Lung (tissue), 12 donors: ENCODE data around the gene ARHGEF40. TPM values are rescaled to one million over a fixed set of nuclear protein-coding genes. Genes with fewer than 3 reads are reported as not detected.
A peak's percentile ranks its signal among the peaks of the same experiment; 100 is the strongest.

ENCODE experiments used
- ATAC-seq: fragments of 200-7000 bp; cut with Tn5 transposase; one replicate; pipeline ENCODE4 v1.9.1; 2020; ENCODE audit warnings: moderate number of reproducible peaks; ENCODE audit not compliant: insufficient read depth, low FRiP score
- DNase-seq, 3 donors: peaks; one replicate each; pipeline ENCODE4 v3.0.0-alpha.2; 2013 to 2017
- H3K27ac ChIP-seq, 2 donors: one replicate each; pipeline ENCODE4 v1.5.1; 2013; ENCODE audit warnings: mild to moderate bottlenecking in 2 of 2, moderate library complexity in 2 of 2, control low read depth in 1 of 2, inconsistent platforms in 1 of 2, low read depth in 1 of 2, low read length in 1 of 2
- H3K27me3 ChIP-seq, 3 donors: one replicate each; pipeline ENCODE4 v1.5.1; 2013; ENCODE audit warnings: low read length in 2 of 3; ENCODE audit not compliant: control insufficient read depth in 3 of 3, insufficient read depth in 3 of 3
- H3K36me3 ChIP-seq, 4 donors: one replicate each; pipeline ENCODE4 v1.5.1; 2013; ENCODE audit warnings: low read length in 4 of 4, mild to moderate bottlenecking in 1 of 4, moderate library complexity in 1 of 4; ENCODE audit not compliant: control insufficient read depth in 4 of 4, insufficient read depth in 4 of 4
- H3K4me1 ChIP-seq, 5 donors: one replicate each; pipeline ENCODE4 v1.5.1; 2013; ENCODE audit warnings: low read length in 5 of 5, mild to moderate bottlenecking in 2 of 5, moderate library complexity in 1 of 5; ENCODE audit not compliant: control insufficient read depth in 5 of 5, insufficient read depth in 5 of 5
- H3K4me3 ChIP-seq: one replicate; pipeline ENCODE4 v1.5.1; 2013; ENCODE audit warnings: mild to moderate bottlenecking, control low read depth, moderate library complexity
- H3K9ac ChIP-seq, 2 donors: one replicate each; pipeline ENCODE4 v1.5.1; 2013; ENCODE audit warnings: low read length in 2 of 2, control low read depth in 1 of 2; ENCODE audit not compliant: insufficient read depth in 1 of 2
- H3K9me3 ChIP-seq, 4 donors: one replicate each; pipeline ENCODE4 v1.5.1; 2013; ENCODE audit warnings: low read length in 3 of 4, mild to moderate bottlenecking in 1 of 4, moderate library complexity in 1 of 4; ENCODE audit not compliant: control insufficient read depth in 4 of 4, insufficient read depth in 3 of 4
- CTCF ChIP-seq: IDR thresholded peaks from 2 replicates; pipeline ENCODE4 v1.5.1; 2012; ENCODE audit warnings: mild to moderate bottlenecking; ENCODE audit errors: control extremely low read depth, extremely low read depth
- WGBS, 2 donors: extraction: QIAGEN DNeasy Blood & Tissue Kit; methylation state at CpG; one replicate each; pipeline ENCODE4 v1.1.7; 2013; 5-methylcytosine and 5-hydroxymethylcytosine counted together
- polyA plus RNA-seq, 2 donors: library from polyadenylated mRNA; stranded (reverse); fragments of 200-250 nt; gene quantifications; one replicate each; pipeline ENCODE4 v1.2.1, GENCODE V29; 2013
- total RNA-seq, 2 donors: library from RNA; depleted of rRNA in 1 of 2; stranded (reverse); fragments of >200 nt in 1 of 2; gene quantifications; one replicate each; pipeline ENCODE4 v1.2.1, GENCODE V29; 2014 to 2021
- donor health status: control.
- donor health status: control.
- donor health status: Bipolar disorder and iron deficiency.
- donor health status: healthy.
- donor health status: DM: yes; HTN: yes; CAD: no.

The ARHGEF40 gene
- total and polyA plus RNA-seq, 4 donors, result 13.1 to 48.6 (median 27.3) TPM

GRCh38 chr14:21037156-21037555 lies 32.9 kb upstream of the ARHGEF40 start:
- no peaks in the 10 kb centered on the region for H3K9me3 ChIP-seq
- peaks cover 0 to 23% (median 20%) of the 10 kb centered on the region in 5 donors for H3K4me1 ChIP-seq
- WGBS, 2 donors, result 80 to 90% methylated on average over 3 of the region's 3 CpGs
- ATAC-seq (no peak), DNase-seq (no peak)
- H3K36me3 ChIP-seq, result no peaks in the 10 kb centered on the region
- H3K4me3 ChIP-seq, result no peak overlapping the region
- TF ChIP-seq CTCF, result no peak
- no peaks in the 10 kb centered on the region for H3K27me3 ChIP-seq
- H3K27ac ChIP-seq, result no peak overlapping the region
- no peak overlapping the region for H3K9ac ChIP-seq

GRCh38 chr14:21038441-21039422 lies 31.4 kb upstream of the ARHGEF40 start:
- Histone ChIP-seq H3K36me3 (no peaks in the 10 kb centered on the region), H3K4me3 (no peak overlapping the region), H3K4me1 (peaks cover 7 to 26% (median 22%) of the 10 kb centered on the region in 5 donors), H3K9ac (peak overlapping the region in 1 of 2 donors; percentile 61), H3K9me3 (no peaks in the 10 kb centered on the region), H3K27ac (peak overlapping the region; percentile 68 to 71), H3K27me3 (no peaks in the 10 kb centered on the region)
- DNase-seq (peak; percentile 89 to 98 (median 94)), ATAC-seq (peak; percentile 15)
- no peak for TF ChIP-seq CTCF
- WGBS, 2 donors, result 28 to 49% methylated on average over 10 of the region's 10 CpGs

- Histone ChIP-seq H3K4me3 (no peak overlapping the region), H3K36me3 (no peaks in the 10 kb centered on the region), H3K27ac (peak overlapping the region; percentile 68 to 71), H3K27me3 (no peaks in the 10 kb centered on the region), H3K4me1 (peaks cover 12 to 26% (median 23%) of the 10 kb centered on the region in 5 donors), H3K9ac (peak overlapping the region in 1 of 2 donors; percentile 61), H3K9me3 (peaks cover 0 to 2% (median 0%) of the 10 kb centered on the region in 4 donors)
- ATAC-seq (no peak), DNase-seq (peak; percentile 68 to 91 (median 88))
- WGBS, 2 donors, result 49 to 61% methylated on average over 8 of the region's 8 CpGs
- TF ChIP-seq CTCF, result peak; percentile 45
These were observed 30.3 kb upstream of the ARHGEF40 start for GRCh38 chr14:21039585-21040369.
